WTC11 (cell line): ENCODE data around the gene PF4V1. TPM values are rescaled to one million over a fixed set of nuclear protein-coding genes. Genes with fewer than 3 reads are reported as not detected.

Experiments used
- ATAC-seq: fragments of 200-7000 bp; cut with Tn5 transposase; 2 replicates; pipeline ENCODE4 v1.10.0; 2021; ENCODE audit warnings: mild to moderate bottlenecking, moderate library complexity
- CTCF ChIA-PET: fragments of 300-600 bp; sonication (Branson Sonifier 250); formaldehyde crosslinking; loops from one replicate; lab custom pipeline; 2021; ENCODE audit warnings: antibody characterized with exemption; lab: Charles Lee
- POLR2A ChIA-PET: fragments of 350-600 bp; sonication (Branson Sonifier 250); formaldehyde crosslinking; loops from one replicate; lab custom pipeline; 2021; ENCODE audit warnings: antibody characterized with exemption; lab: Charles Lee
- DNase-seq: peaks from one replicate; pipeline ENCODE4 v3.0.0; 2021; ENCODE audit warnings: low spot score
- H3K27ac Mint-ChIP-seq: 2 replicates; pipeline ENCODE4 v1.8.0; 2021; ENCODE audit warnings: mixed read lengths
- H3K27me3 Mint-ChIP-seq: 2 replicates; pipeline ENCODE4 v1.8.0; 2021; ENCODE audit warnings: low read depth, mild to moderate bottlenecking, moderate library complexity, mixed read lengths
- H3K36me3 Mint-ChIP-seq: 2 replicates; pipeline ENCODE4 v1.8.0; 2021; ENCODE audit warnings: mixed read lengths
- H3K4me1 Mint-ChIP-seq: 2 replicates; pipeline ENCODE4 v1.8.0; 2022; ENCODE audit warnings: mixed read lengths
- H3K4me3 Mint-ChIP-seq: 2 replicates; pipeline ENCODE4 v1.8.0; 2021; ENCODE audit warnings: mild to moderate bottlenecking, moderate library complexity, mixed read lengths
- H3K9me3 Mint-ChIP-seq: 2 replicates; pipeline ENCODE4 v1.8.0; 2021; ENCODE audit warnings: mixed read lengths
- ATF1 ChIP-seq: sonication (generic); formaldehyde crosslinking; IDR thresholded peaks from 2 replicates; pipeline ENCODE4 v1.8.1; 2023; ENCODE audit warnings: mild to moderate bottlenecking, moderate library complexity, missing genetic modification reagents
- CBFB ChIP-seq: sonication (generic); formaldehyde crosslinking; IDR thresholded peaks from 2 replicates; pipeline ENCODE4 v1.8.1; 2022; ENCODE audit warnings: mild to moderate bottlenecking, low read depth, missing genetic modification reagents
- E2F4 ChIP-seq: sonication (generic); formaldehyde crosslinking; IDR thresholded peaks from 2 replicates; pipeline ENCODE4 v1.8.1; 2022; ENCODE audit warnings: low read depth, mild to moderate bottlenecking, moderate library complexity, missing genetic modification reagents, borderline replicate concordance
- FOXK1 ChIP-seq: sonication (generic); formaldehyde crosslinking; IDR thresholded peaks from 2 replicates; pipeline ENCODE4 v1.8.0; 2022; ENCODE audit warnings: mild to moderate bottlenecking, moderate library complexity, missing genetic modification reagents
- FOXP1 ChIP-seq: sonication (generic); formaldehyde crosslinking; IDR thresholded peaks from 2 replicates; pipeline ENCODE4 v1.8.0; 2022; ENCODE audit warnings: missing genetic modification reagents, mild to moderate bottlenecking, moderate library complexity, borderline replicate concordance
- FOXP4 ChIP-seq: sonication (generic); formaldehyde crosslinking; IDR thresholded peaks from 2 replicates; pipeline ENCODE4 v1.8.0; 2022; ENCODE audit warnings: mild to moderate bottlenecking, missing genetic modification reagents
- HMGA2 ChIP-seq: fragments of 250-450 bp; sonication (Bioruptor Pico); IDR thresholded peaks from 2 replicates; pipeline ENCODE4 v1.4.0; 2021; ENCODE audit warnings: mild to moderate bottlenecking, moderate library complexity
- HMGXB4 ChIP-seq: sonication (generic); formaldehyde crosslinking; IDR thresholded peaks from 2 replicates; pipeline ENCODE4 v1.8.1; 2023; ENCODE audit warnings: mild to moderate bottlenecking, moderate library complexity, missing genetic modification reagents
- JAZF1 ChIP-seq: fragments of 250-450 bp; sonication (Bioruptor Pico); IDR thresholded peaks from 2 replicates; pipeline ENCODE4 v1.9.0; 2021; ENCODE audit warnings: moderate library complexity, mild to moderate bottlenecking, inconsistent platforms
- USF2 ChIP-seq: sonication (generic); formaldehyde crosslinking; IDR thresholded peaks from 2 replicates; pipeline ENCODE4 v1.8.1; 2023; ENCODE audit warnings: mild to moderate bottlenecking, missing genetic modification reagents, moderate library complexity
- ZBTB21 ChIP-seq: sonication (generic); formaldehyde crosslinking; IDR thresholded peaks from 2 replicates; pipeline ENCODE4 v1.8.1; 2023; ENCODE audit warnings: mild to moderate bottlenecking, missing genetic modification reagents, borderline replicate concordance
- ZNF512 ChIP-seq: sonication (generic); formaldehyde crosslinking; IDR thresholded peaks from 2 replicates; pipeline ENCODE4 v1.8.1; 2022; ENCODE audit warnings: missing genetic modification reagents, borderline replicate concordance
- total RNA-seq: library from RNA; stranded (reverse); gene quantifications from 3 replicates; pipeline ENCODE4 v1.2.3, GENCODE V29; 2021
- TF ChIP-seq, protein P1 (sequence below): sonication (generic); formaldehyde crosslinking; IDR thresholded peaks from 2 replicates; pipeline ENCODE4 v1.8.1; 2022; ENCODE audit warnings: mild to moderate bottlenecking, missing genetic modification reagents, moderate library complexity, borderline replicate concordance
- TF ChIP-seq, protein P2 (sequence below): sonication (generic); formaldehyde crosslinking; IDR thresholded peaks from 2 replicates; pipeline ENCODE4 v1.8.1; 2023; ENCODE audit warnings: mild to moderate bottlenecking, missing genetic modification reagents

PF4V1 gene
- total RNA-seq, 1 experiment from 2014 or later: not detected

DNA sequence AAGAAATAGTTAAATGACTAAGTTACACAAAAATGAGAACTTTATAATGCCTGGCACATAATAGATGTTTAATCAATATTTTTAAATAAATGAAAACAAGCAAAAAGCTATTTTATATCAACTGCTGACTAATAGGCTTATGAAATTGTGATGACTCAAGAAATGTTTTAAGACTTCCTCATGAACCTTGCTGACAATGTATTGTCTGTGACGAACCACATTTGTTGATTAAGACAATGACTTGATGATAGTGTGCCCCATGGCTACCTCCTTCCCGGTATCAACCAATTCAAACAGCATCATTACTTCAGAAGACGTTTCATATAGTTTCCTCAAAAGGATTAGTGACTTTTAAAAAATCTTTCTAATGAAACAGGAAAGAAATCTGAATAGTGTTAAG, 8.8 kb upstream of the PF4V1 start (continued):
- TF ChIP-seq HMGA2 (CRISPR knock-in tag) (no peak), FOXK1 (CRISPR knock-in tag) (no peak), ZBTB21 (no peak), FOXP1 (CRISPR knock-in tag) (no peak), ZNF512 (CRISPR knock-in tag) (no peak)
- TF ChIP-seq, protein P1, sequence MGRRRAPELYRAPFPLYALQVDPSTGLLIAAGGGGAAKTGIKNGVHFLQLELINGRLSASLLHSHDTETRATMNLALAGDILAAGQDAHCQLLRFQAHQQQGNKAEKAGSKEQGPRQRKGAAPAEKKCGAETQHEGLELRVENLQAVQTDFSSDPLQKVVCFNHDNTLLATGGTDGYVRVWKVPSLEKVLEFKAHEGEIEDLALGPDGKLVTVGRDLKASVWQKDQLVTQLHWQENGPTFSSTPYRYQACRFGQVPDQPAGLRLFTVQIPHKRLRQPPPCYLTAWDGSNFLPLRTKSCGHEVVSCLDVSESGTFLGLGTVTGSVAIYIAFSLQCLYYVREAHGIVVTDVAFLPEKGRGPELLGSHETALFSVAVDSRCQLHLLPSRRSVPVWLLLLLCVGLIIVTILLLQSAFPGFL (CRISPR knock-in tag): no peak

GRCh38 chr4:73844806-73845205, 8.3 kb upstream of the PF4V1 start:
- peaks cover 19% of the 10 kb centered on the region for H3K4me1 Mint-ChIP-seq
- no peak for TF ChIP-seq HMGXB4
- H3K4me3 Mint-ChIP-seq: no peak overlapping the region
- no peaks in the 10 kb centered on the region for H3K9me3 Mint-ChIP-seq
- DNase-seq (no peak), ATAC-seq (no peak)
- H3K27ac Mint-ChIP-seq: no peak overlapping the region
- peaks cover under 1% of the 10 kb centered on the region for H3K27me3 Mint-ChIP-seq
- CTCF ChIA-PET: interaction anchor here (0.6 to 1.9 kb wide), 4 partner anchors 9 to 290 kb away, joined by 3 to 7 read pairs (median 3); partner anchors contain the start of gene PF4V1
- POLR2A ChIA-PET: no interaction called here
- H3K36me3 Mint-ChIP-seq: no peaks in the 10 kb centered on the region

DNA sequence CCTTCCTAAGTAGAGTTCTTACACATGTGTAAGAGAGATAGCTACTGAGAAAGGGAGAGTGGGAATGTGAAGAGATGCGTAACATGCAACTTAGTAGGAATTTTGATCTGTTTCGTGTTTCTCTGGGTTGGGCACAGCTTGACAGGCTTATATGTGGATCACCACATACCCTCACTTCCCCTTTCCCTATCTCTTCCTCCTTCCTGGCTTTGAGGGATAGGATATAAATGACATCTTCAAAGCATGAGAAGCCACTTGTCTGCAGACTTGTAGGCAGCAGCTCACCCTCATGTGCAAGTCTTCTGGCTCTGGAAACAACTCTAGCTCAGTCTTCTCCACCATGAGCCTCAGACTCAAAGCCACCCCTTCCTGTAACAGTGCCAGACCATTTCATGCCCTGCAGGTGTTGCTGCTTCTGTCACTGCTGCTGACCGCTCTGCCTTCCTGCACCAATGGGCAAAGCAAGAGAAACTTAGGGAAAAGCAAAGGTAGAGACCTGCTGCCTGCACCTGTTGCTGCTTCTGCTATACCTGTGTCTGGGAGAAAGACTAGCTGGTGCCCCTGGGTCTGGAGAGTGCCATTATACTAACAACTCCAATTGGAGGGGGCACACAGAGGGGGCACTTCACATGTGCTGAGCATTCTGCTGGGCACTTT, 5.4 kb upstream of the PF4V1 start:
- Mint-ChIP-seq H3K27ac (no peak overlapping the region), H3K9me3 (no peaks in the 10 kb centered on the region), H3K36me3 (no peaks in the 10 kb centered on the region), H3K27me3 (peaks cover 4% of the 10 kb centered on the region), H3K4me1 (peaks cover 24% of the 10 kb centered on the region), H3K4me3 (no peak overlapping the region)
- DNase-seq (no peak), ATAC-seq (no peak)
- no peak for TF ChIP-seq E2F4 (CRISPR knock-in tag)
- TF ChIP-seq, protein P2, sequence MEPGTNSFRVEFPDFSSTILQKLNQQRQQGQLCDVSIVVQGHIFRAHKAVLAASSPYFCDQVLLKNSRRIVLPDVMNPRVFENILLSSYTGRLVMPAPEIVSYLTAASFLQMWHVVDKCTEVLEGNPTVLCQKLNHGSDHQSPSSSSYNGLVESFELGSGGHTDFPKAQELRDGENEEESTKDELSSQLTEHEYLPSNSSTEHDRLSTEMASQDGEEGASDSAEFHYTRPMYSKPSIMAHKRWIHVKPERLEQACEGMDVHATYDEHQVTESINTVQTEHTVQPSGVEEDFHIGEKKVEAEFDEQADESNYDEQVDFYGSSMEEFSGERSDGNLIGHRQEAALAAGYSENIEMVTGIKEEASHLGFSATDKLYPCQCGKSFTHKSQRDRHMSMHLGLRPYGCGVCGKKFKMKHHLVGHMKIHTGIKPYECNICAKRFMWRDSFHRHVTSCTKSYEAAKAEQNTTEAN (CRISPR knock-in tag): no peak
- TF ChIP-seq USF2: no peak
- no peak for TF ChIP-seq ATF1
- no peak for TF ChIP-seq JAZF1 (CRISPR knock-in tag)
- no peak for TF ChIP-seq FOXP4 (CRISPR knock-in tag)
- TF ChIP-seq CBFB (CRISPR knock-in tag): no peak
- ChIA-PET POLR2A (no interaction called here), CTCF (interaction anchor here (1.7 kb wide), 1 partner anchor 17 kb away, joined by 10 read pairs; no protein-coding TSS in a partner anchor)
